HG03520 (cell line): Measurements from ENCODE around the gene SLC25A40.
"Not testable (repeated sequence)": the region's sequence is repeated elsewhere in the genome, so short reads cannot be mapped to it uniquely, and the experiment has no call there.

Experiments used
- ATAC-seq: cut with Tn5 transposase; IDR thresholded peaks from one replicate; pipeline ENCODE4 v1.9.1; 2021; ENCODE audit warnings: mild to moderate bottlenecking, moderate library complexity; ENCODE audit not compliant: unreplicated experiment

The SLC25A40 gene

GRCh38 chr7:87872346-87872745 is 3.8 kb downstream of the SLC25A40 start:
- no peak for ATAC-seq

- no peak for ATAC-seq
Measured at GRCh38 chr7:87870471-87870870, 5.7 kb downstream of the SLC25A40 start.

GRCh38 chr7:87866533-87866932 is 9.6 kb downstream of the SLC25A40 start:
- not testable (repeated sequence) for ATAC-seq

GRCh38 chr7:87866089-87866488 is 10.1 kb downstream of the SLC25A40 start:
- ATAC-seq: no peak

- no peak for ATAC-seq
Measured at GRCh38 chr7:87858417-87859100, 17.6 kb downstream of the SLC25A40 start.

- ATAC-seq: no peak
Measured at GRCh38 chr7:87853237-87853864, 22.8 kb downstream of the SLC25A40 start.

GRCh38 chr7:87852306-87852705 is 23.9 kb downstream of the SLC25A40 start:
- ATAC-seq: no peak

- no peak for ATAC-seq
Measured at GRCh38 chr7:87850836-87851593, 25.1 kb downstream of the SLC25A40 start.

GRCh38 chr7:87837597-87837996 is 38.6 kb downstream of the SLC25A40 start:
- ATAC-seq: no peak

- ATAC-seq: no peak
Measured at GRCh38 chr7:87833130-87833529, 43.0 kb downstream of the SLC25A40 start.

GRCh38 chr7:87831097-87831496 is 45.1 kb downstream of the SLC25A40 start:
- no peak for ATAC-seq

- not testable (repeated sequence) for ATAC-seq
Measured at GRCh38 chr7:87828383-87828782, 47.8 kb downstream of the SLC25A40 start.

- ATAC-seq: not testable (repeated sequence)
Measured at GRCh38 chr7:87825369-87825768, 50.8 kb downstream of the SLC25A40 start.

- not testable (repeated sequence) for ATAC-seq
Measured at GRCh38 chr7:87822056-87822455, 54.1 kb downstream of the SLC25A40 start.

- no peak for ATAC-seq
Measured at GRCh38 chr7:87818336-87818735, 57.8 kb downstream of the SLC25A40 start.

GRCh38 chr7:87816389-87816788 is 59.8 kb downstream of the SLC25A40 start:
- no peak for ATAC-seq

- no peak for ATAC-seq
Measured at GRCh38 chr7:87810726-87811125, 65.4 kb downstream of the SLC25A40 start.

GRCh38 chr7:87810130-87810529 is 66.0 kb downstream of the SLC25A40 start:
- no peak for ATAC-seq

GRCh38 chr7:87806150-87806549 is 70.0 kb downstream of the SLC25A40 start:
- ATAC-seq: no peak

- ATAC-seq: peak; percentile 88
Measured at GRCh38 chr7:87797798-87798403, 78.3 kb downstream of the SLC25A40 start.

- ATAC-seq: no peak
Measured at GRCh38 chr7:87797395-87797794, 78.8 kb downstream of the SLC25A40 start.
